ENCODE results near the gene CLDN10.
A peak's percentile ranks its signal among the peaks of the same experiment; 100 is the strongest.

The CLDN10 gene

DNA sequence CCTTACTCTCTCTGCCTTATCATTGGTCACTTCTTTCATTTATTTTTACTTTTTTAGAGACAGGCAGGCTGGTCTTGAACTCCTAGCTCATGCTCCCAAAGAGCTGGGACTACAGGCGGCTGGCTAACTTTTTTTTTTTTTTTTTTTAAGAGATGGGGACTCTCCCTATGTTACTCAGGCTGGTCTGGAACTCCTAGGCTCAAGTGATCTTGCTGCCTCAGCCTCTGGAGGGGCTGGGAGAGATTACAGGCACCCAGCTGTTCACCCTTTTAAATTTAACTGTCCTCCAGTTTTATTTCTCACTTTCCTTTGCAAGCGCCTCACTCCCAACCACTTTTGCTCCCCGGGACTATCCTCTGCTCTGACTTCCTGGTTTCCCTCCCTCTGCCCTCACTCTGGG, 5.6 kb upstream of the CLDN10 start:
- no peak for TF ChIP-seq CTCF (IDR thresholded peaks at IDR 0.05; ENCODE audit: poor library complexity, severe bottlenecking)
- no peaks in the 10 kb centered on the region for H3K36me3 ChIP-seq (ENCODE audit: low read depth)
- DNase-seq (ENCODE audit: low spot score) (no peak), ATAC-seq (ENCODE audit: low read depth) (no peak)
- no peaks in the 10 kb centered on the region for H3K9me3 ChIP-seq (ENCODE audit: severe bottlenecking)
- peaks cover 30% of the 10 kb centered on the region for H3K27me3 ChIP-seq (ENCODE audit: insufficient read depth, poor library complexity, severe bottlenecking)
- H3K4me3 ChIP-seq (ENCODE audit: severe bottlenecking): no peak overlapping the region
- no peak overlapping the region for H3K27ac ChIP-seq (ENCODE audit: poor library complexity, severe bottlenecking)
- no peaks in the 10 kb centered on the region for H3K4me1 ChIP-seq (ENCODE audit: insufficient read depth, poor library complexity, severe bottlenecking)

DNA sequence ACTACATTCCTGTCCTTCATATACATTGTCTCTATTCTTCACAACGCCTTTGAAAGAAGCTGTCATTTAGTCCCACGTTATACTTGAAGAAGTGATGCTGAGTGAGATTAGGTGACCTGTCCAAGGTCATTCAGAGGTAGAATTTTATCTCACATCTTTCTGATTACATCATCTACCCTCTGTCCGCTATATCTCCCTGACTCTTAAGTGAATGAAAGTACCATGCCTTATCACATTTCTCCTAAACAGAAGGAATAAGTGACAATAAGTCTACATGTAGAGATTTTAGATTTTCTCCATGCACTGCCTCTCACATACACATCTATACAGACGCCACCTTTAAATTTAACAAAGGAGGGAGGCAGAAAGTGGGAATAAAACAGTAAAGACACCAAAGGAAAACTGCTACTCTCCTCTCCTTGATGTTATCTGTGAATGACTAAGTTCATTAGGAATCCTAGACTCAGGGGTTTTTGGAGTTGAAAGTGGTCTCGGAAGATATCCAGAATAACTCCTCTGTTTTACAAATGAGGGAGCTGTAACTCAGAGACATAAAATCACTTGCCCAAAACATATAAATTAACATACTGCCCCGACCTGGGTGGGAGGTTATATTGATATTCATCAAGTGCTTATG, 4.9 kb upstream of the CLDN10 start:
- H3K27ac ChIP-seq (ENCODE audit: poor library complexity, severe bottlenecking): no peak overlapping the region
- H3K9me3 ChIP-seq (ENCODE audit: severe bottlenecking): no peaks in the 10 kb centered on the region
- TF ChIP-seq CTCF (IDR thresholded peaks at IDR 0.05; ENCODE audit: poor library complexity, severe bottlenecking): no peak
- ATAC-seq (ENCODE audit: low read depth) (no peak), DNase-seq (ENCODE audit: low spot score) (no peak)
- no peaks in the 10 kb centered on the region for H3K36me3 ChIP-seq (ENCODE audit: low read depth)
- H3K27me3 ChIP-seq (ENCODE audit: insufficient read depth, poor library complexity, severe bottlenecking): peaks cover 32% of the 10 kb centered on the region
- no peak overlapping the region for H3K4me3 ChIP-seq (ENCODE audit: severe bottlenecking)
- H3K4me1 ChIP-seq (ENCODE audit: insufficient read depth, poor library complexity, severe bottlenecking): no peaks in the 10 kb centered on the region

GRCh38 chr13:95552208-95552538, 347 bp upstream of the CLDN10 start:
- peaks cover 5% of the 10 kb centered on the region for H3K4me1 ChIP-seq (ENCODE audit: insufficient read depth, poor library complexity, severe bottlenecking)
- no peak for DNase-seq (ENCODE audit: low spot score)
- H3K4me3 ChIP-seq (ENCODE audit: severe bottlenecking): no peak overlapping the region
- peaks cover 49% of the 10 kb centered on the region for H3K27me3 ChIP-seq (ENCODE audit: insufficient read depth, poor library complexity, severe bottlenecking)
- no peak for TF ChIP-seq CTCF (IDR thresholded peaks at IDR 0.05; ENCODE audit: poor library complexity, severe bottlenecking)
- H3K9me3 ChIP-seq (ENCODE audit: severe bottlenecking): no peaks in the 10 kb centered on the region
- H3K36me3 ChIP-seq (ENCODE audit: low read depth): no peaks in the 10 kb centered on the region
- H3K27ac ChIP-seq (ENCODE audit: poor library complexity, severe bottlenecking): no peak overlapping the region
- ATAC-seq (ENCODE audit: low read depth): no peak

GRCh38 chr13:95553581-95554385, 1.3 kb downstream of the CLDN10 start:
- Histone ChIP-seq H3K27ac (ENCODE audit: poor library complexity, severe bottlenecking) (no peak overlapping the region), H3K27me3 (ENCODE audit: insufficient read depth, poor library complexity, severe bottlenecking) (peaks cover 39% of the 10 kb centered on the region), H3K36me3 (ENCODE audit: low read depth) (no peaks in the 10 kb centered on the region), H3K4me3 (ENCODE audit: severe bottlenecking) (no peak overlapping the region), H3K9me3 (ENCODE audit: severe bottlenecking) (no peaks in the 10 kb centered on the region), H3K4me1 (ENCODE audit: insufficient read depth, poor library complexity, severe bottlenecking) (peaks cover 6% of the 10 kb centered on the region)
- no peak for DNase-seq (ENCODE audit: low spot score)
- ATAC-seq (ENCODE audit: low read depth): peak; percentile 71
- TF ChIP-seq CTCF (IDR thresholded peaks at IDR 0.05; ENCODE audit: poor library complexity, severe bottlenecking): no peak

DNA sequence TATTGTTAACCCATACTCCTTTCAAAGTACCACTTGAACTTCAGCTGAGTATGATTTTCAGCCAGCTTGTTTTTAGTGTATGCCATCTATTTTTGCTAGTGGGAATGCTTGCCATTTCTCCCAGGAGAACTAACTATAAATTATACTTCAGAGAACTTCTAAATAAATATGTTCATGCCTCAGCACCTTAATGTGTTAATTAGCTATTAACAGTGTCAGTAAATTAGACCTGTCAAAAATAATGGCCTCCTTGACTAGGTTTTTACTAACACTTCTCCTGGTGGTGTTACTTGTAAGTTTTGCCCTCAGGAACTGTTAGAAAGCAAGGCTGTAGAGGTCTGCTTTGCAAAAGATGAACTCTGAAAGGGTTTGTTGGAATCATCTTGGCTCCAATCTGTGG, 4.5 kb downstream of the CLDN10 start:
- Histone ChIP-seq H3K36me3 (ENCODE audit: low read depth) (no peaks in the 10 kb centered on the region), H3K27ac (ENCODE audit: poor library complexity, severe bottlenecking) (no peak overlapping the region), H3K9me3 (ENCODE audit: severe bottlenecking) (no peaks in the 10 kb centered on the region), H3K4me1 (ENCODE audit: insufficient read depth, poor library complexity, severe bottlenecking) (peaks cover 13% of the 10 kb centered on the region), H3K27me3 (ENCODE audit: insufficient read depth, poor library complexity, severe bottlenecking) (peaks cover 18% of the 10 kb centered on the region), H3K4me3 (ENCODE audit: severe bottlenecking) (no peak overlapping the region)
- ATAC-seq (ENCODE audit: low read depth) (no peak), DNase-seq (ENCODE audit: low spot score) (no peak)
- no peak for TF ChIP-seq CTCF (IDR thresholded peaks at IDR 0.05; ENCODE audit: poor library complexity, severe bottlenecking)

Measured in RWPE2 (cell line).